Stimulated activated CD4-positive, alpha-beta T cell treated with anti-CD3 and anti-CD28 coated beads, Interleukin-12 subunit alpha, Interleukin-12 subunit beta, amount 100 ng/mL, for 4 hours (primary cell): Measurements from ENCODE around the gene TBC1D2B.

Source experiments
- DNase-seq: peaks from one replicate; pipeline ENCODE4 v3.0.0-alpha.2; 2020

TBC1D2B gene

GRCh38 chr15:78077053-78077870 lies at the start of gene TBC1D2B:
Gene TBC1D2B (minus strand): TSS chr15:78077711. CDS start chr15:78077652, 59 bp downstream.
- peak; percentile 75 for DNase-seq

GRCh38 chr15:78125267-78125666 lies 47.8 kb upstream of the TBC1D2B start:
- no peak for DNase-seq

- no peak for DNase-seq
Measured at GRCh38 chr15:78120523-78120922, 43.0 kb upstream of the TBC1D2B start.

GRCh38 chr15:78112551-78112950 lies 35.0 kb upstream of the TBC1D2B start:
- no peak for DNase-seq

GRCh38 chr15:78111788-78112187 lies 34.3 kb upstream of the TBC1D2B start:
- DNase-seq = no peak

GRCh38 chr15:78110916-78111475 lies 33.5 kb upstream of the TBC1D2B start:
- DNase-seq = no peak

- no peak for DNase-seq
Measured at GRCh38 chr15:78110096-78110495, 32.6 kb upstream of the TBC1D2B start.

- no peak for DNase-seq
Measured at GRCh38 chr15:78109156-78109555, 31.6 kb upstream of the TBC1D2B start.

- DNase-seq = peak; percentile 78
Measured at GRCh38 chr15:78108300-78109084, 31.0 kb upstream of the TBC1D2B start.

GRCh38 chr15:78107471-78107870 lies 30.0 kb upstream of the TBC1D2B start:
- no peak for DNase-seq

- DNase-seq = no peak
Measured at GRCh38 chr15:78105476-78106241, 28.1 kb upstream of the TBC1D2B start.

- no peak for DNase-seq
Measured at GRCh38 chr15:78104566-78105475, 27.3 kb upstream of the TBC1D2B start.

GRCh38 chr15:78104119-78104479 lies 26.6 kb upstream of the TBC1D2B start:
- DNase-seq = no peak

GRCh38 chr15:78103406-78104118 lies 26.1 kb upstream of the TBC1D2B start:
- peak; percentile 32 for DNase-seq

- no peak for DNase-seq
Measured at GRCh38 chr15:78102741-78103140, 25.2 kb upstream of the TBC1D2B start.

- DNase-seq = no peak
Measured at GRCh38 chr15:78102211-78102610, 24.7 kb upstream of the TBC1D2B start.

GRCh38 chr15:78101423-78102105 lies 24.1 kb upstream of the TBC1D2B start:
- no peak for DNase-seq

- no peak for DNase-seq
Measured at GRCh38 chr15:78100886-78101285, 23.4 kb upstream of the TBC1D2B start.

- DNase-seq = no peak
Measured at GRCh38 chr15:78098131-78098755, 20.7 kb upstream of the TBC1D2B start.

- no peak for DNase-seq
Measured at GRCh38 chr15:78097667-78098066, 20.2 kb upstream of the TBC1D2B start.
